ENCODE data around the gene RBM15. TPM values are rescaled to one million over a fixed set of nuclear protein-coding genes. Genes with fewer than 3 reads are reported as not detected.
A peak's percentile ranks its signal among the peaks of the same experiment; 100 is the strongest.

The RBM15 gene
- total RNA-seq, 1 experiment from 2014 or later, result 35.9 TPM

DNA sequence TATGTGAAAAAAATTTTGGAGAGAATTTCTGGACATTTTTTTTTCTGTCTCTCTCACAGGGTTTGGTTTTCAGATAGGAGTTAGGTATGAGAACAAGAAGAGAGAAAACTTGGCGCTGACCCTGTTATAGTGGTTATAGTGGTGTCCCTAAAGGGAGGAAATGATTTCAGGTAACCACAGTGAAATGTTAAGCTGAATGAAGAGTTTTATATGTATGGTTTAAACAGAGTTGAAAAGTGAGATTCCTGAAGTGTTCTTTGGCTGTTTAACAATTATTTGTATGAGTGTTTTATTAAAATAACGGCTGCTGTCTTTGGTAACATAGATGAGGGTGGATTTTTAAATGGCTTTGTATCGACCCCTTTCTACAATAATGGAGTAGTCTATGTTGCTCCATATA lies 6.3 kb downstream of the RBM15 start:
- Mint-ChIP-seq H3K36me3 (ENCODE audit: insufficient read depth, unreplicated experiment) (peaks cover 59% of the 10 kb centered on the region), H3K27me3 (ENCODE audit: insufficient read depth, unreplicated experiment) (no peaks in the 10 kb centered on the region), H3K4me1 (ENCODE audit: insufficient read depth, unreplicated experiment) (peaks cover 58% of the 10 kb centered on the region), H3K4me3 (ENCODE audit: unreplicated experiment) (peak overlapping the region; percentile 42), H3K27ac (ENCODE audit: low read depth, unreplicated experiment) (peak overlapping the region; percentile 80), H3K9me3 (ENCODE audit: unreplicated experiment) (no peaks in the 10 kb centered on the region)
- TF ChIP-seq, protein P1, sequence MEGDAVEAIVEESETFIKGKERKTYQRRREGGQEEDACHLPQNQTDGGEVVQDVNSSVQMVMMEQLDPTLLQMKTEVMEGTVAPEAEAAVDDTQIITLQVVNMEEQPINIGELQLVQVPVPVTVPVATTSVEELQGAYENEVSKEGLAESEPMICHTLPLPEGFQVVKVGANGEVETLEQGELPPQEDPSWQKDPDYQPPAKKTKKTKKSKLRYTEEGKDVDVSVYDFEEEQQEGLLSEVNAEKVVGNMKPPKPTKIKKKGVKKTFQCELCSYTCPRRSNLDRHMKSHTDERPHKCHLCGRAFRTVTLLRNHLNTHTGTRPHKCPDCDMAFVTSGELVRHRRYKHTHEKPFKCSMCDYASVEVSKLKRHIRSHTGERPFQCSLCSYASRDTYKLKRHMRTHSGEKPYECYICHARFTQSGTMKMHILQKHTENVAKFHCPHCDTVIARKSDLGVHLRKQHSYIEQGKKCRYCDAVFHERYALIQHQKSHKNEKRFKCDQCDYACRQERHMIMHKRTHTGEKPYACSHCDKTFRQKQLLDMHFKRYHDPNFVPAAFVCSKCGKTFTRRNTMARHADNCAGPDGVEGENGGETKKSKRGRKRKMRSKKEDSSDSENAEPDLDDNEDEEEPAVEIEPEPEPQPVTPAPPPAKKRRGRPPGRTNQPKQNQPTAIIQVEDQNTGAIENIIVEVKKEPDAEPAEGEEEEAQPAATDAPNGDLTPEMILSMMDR (IDR thresholded peaks at IDR 0.05; ENCODE audit: unreplicated experiment), result no peak
- no TSS peak for BruUV-seq (replicated peaks)
- CTCF ChIA-PET, result interaction anchor here (0.6 to 1.4 kb wide), 3 partner anchors 12 to 728 kb away, joined by 3 to 5 read pairs (median 3); no protein-coding TSS in a partner anchor
- intact Hi-C loops (cut with micrococcal nuclease), result no loop called here
- no peak for DNase-seq (ENCODE audit: unreplicated experiment)
- POLR2A ChIA-PET, result interaction anchor here (1.1 to 6.2 kb wide), 4 partner anchors 8 to 63 kb away, joined by 3 to 90 read pairs (median 6); partner anchors contain the start of genes LAMTOR5 and RBM15

GRCh38 chr1:110346690-110347089 lies 7.5 kb downstream of the RBM15 start:
- no TSS peak for BruUV-seq (replicated peaks)
- no peak for DNase-seq (ENCODE audit: unreplicated experiment)
- TF ChIP-seq, protein P1 (IDR thresholded peaks at IDR 0.05; ENCODE audit: unreplicated experiment), result no peak
- intact Hi-C loops (cut with micrococcal nuclease), result no loop called here
- ChIA-PET CTCF (interaction anchor here (0.7 to 1.2 kb wide), 2 partner anchors 9 to 34 kb away, joined by 3 to 5 read pairs; no protein-coding TSS in a partner anchor), POLR2A (interaction anchor here (1.1 to 6.2 kb wide), 4 partner anchors 9 to 62 kb away, joined by 3 to 90 read pairs (median 6); partner anchors contain the start of genes LAMTOR5 and RBM15)
- Mint-ChIP-seq H3K4me3 (ENCODE audit: unreplicated experiment) (no peak overlapping the region), H3K27me3 (ENCODE audit: insufficient read depth, unreplicated experiment) (no peaks in the 10 kb centered on the region), H3K36me3 (ENCODE audit: insufficient read depth, unreplicated experiment) (peaks cover 47% of the 10 kb centered on the region), H3K27ac (ENCODE audit: low read depth, unreplicated experiment) (no peak overlapping the region), H3K4me1 (ENCODE audit: insufficient read depth, unreplicated experiment) (peaks cover 65% of the 10 kb centered on the region), H3K9me3 (ENCODE audit: unreplicated experiment) (no peaks in the 10 kb centered on the region)

DNA sequence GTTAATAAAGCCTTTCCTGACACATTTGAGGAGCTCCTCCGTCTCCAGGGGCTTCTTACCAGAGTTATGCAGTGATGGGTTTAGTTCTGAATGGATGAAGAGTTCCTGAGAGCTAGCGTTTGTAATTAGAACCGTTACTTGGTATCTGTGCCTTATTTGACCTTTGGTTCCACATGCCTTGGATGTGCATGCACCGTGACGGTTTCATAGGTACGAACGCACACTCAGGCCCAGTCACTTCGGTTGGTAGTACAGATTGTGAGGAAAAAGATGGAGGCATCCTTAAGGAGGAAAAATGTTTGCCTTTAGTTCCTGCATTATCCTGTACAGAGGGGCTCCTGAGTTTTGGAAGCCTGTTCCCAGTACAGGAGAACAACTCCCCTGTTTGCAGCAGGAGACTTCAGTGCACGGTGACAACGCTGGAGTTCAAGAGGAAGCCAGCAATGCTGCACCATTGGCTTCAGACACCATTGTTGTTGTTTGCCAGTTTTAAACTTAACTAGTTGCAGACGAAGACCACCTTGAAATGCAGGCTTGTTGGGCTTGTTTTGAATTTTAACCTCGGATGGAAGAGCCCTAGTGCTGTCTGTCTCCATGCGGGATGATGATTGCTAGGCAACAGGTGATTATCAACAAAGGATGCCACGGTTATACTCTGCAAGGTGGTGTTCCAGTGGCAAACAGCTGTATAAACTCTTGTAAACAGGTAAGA lies 8.2 kb downstream of the RBM15 start:
- TF ChIP-seq, protein P1 (IDR thresholded peaks at IDR 0.05; ENCODE audit: unreplicated experiment), result no peak
- no peaks in the 10 kb centered on the region for H3K27me3 Mint-ChIP-seq (ENCODE audit: insufficient read depth, unreplicated experiment)
- intact Hi-C loops (cut with micrococcal nuclease), result no loop called here
- peaks cover 42% of the 10 kb centered on the region for H3K36me3 Mint-ChIP-seq (ENCODE audit: insufficient read depth, unreplicated experiment)
- ChIA-PET POLR2A (interaction anchor here (1.5 to 6.2 kb wide), 3 partner anchors 9 to 61 kb away, joined by 5 to 90 read pairs (median 9); partner anchors contain the start of gene RBM15), CTCF (interaction anchor here (0.7 to 2.6 kb wide), 4 partner anchors 8 to 140 kb away, joined by 3 to 11 read pairs (median 5); partner anchors contain the start of gene RBM15)
- H3K4me1 Mint-ChIP-seq (ENCODE audit: insufficient read depth, unreplicated experiment), result peaks cover 60% of the 10 kb centered on the region
- peak overlapping the region; percentile 51 for H3K27ac Mint-ChIP-seq (ENCODE audit: low read depth, unreplicated experiment)
- no peaks in the 10 kb centered on the region for H3K9me3 Mint-ChIP-seq (ENCODE audit: unreplicated experiment)
- BruUV-seq (replicated peaks), result no TSS peak
- DNase-seq (ENCODE audit: unreplicated experiment), result no peak
- no peak overlapping the region for H3K4me3 Mint-ChIP-seq (ENCODE audit: unreplicated experiment)

DNA sequence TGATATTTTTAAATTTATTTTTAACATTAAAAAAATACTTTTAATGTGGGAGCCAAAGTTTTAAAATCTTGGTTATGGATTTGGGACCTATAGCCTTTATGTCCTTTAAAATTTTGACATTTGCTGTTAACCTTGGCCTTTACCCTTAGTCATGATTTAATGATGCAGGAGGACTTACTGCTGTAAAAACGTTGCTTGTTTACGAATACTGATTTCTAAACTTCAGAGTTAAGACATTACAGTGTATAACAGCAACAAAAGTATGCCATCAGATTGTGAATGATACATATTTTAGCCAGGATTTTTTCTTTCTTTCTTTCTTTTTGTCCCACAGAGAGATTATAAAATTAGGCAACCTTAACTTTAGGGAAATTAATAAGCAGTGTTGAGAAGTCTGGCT lies 8.9 kb downstream of the RBM15 start:
- H3K4me1 Mint-ChIP-seq (ENCODE audit: insufficient read depth, unreplicated experiment), result peaks cover 54% of the 10 kb centered on the region
- no peak for DNase-seq (ENCODE audit: unreplicated experiment)
- CTCF ChIA-PET, result interaction anchor here (1.4 to 2.6 kb wide), 3 partner anchors 9 to 140 kb away, joined by 4 to 11 read pairs (median 5); partner anchors contain the start of gene RBM15
- no peaks in the 10 kb centered on the region for H3K9me3 Mint-ChIP-seq (ENCODE audit: unreplicated experiment)
- BruUV-seq (replicated peaks), result no TSS peak
- POLR2A ChIA-PET, result interaction anchor here (1.5 to 6.2 kb wide), 3 partner anchors 10 to 60 kb away, joined by 5 to 90 read pairs (median 7); partner anchors contain the start of gene RBM15
- peaks cover 41% of the 10 kb centered on the region for H3K36me3 Mint-ChIP-seq (ENCODE audit: insufficient read depth, unreplicated experiment)
- H3K27me3 Mint-ChIP-seq (ENCODE audit: insufficient read depth, unreplicated experiment), result no peaks in the 10 kb centered on the region
- peak overlapping the region; percentile 51 for H3K27ac Mint-ChIP-seq (ENCODE audit: low read depth, unreplicated experiment)
- H3K4me3 Mint-ChIP-seq (ENCODE audit: unreplicated experiment), result no peak overlapping the region
- intact Hi-C loops (cut with micrococcal nuclease), result no loop called here
- TF ChIP-seq, protein P1 (IDR thresholded peaks at IDR 0.05; ENCODE audit: unreplicated experiment), result no peak
